H1 (cell line): ENCODE data around the gene ZDHHC8. TPM values are rescaled to one million over a fixed set of nuclear protein-coding genes. Genes with fewer than 3 reads are reported as not detected.

Experiments used
- CTCF ChIA-PET: fragments of 300-600 bp; sonication (Branson Sonifier 250); formaldehyde crosslinking; loops from one replicate; lab custom pipeline; 2021; ENCODE audit not compliant: partially characterized antibody; lab: Charles Lee
- POLR2A ChIA-PET: fragments of 300-600 bp; sonication (Branson Sonifier 250); formaldehyde crosslinking; loops from one replicate; lab custom pipeline; 2021; ENCODE audit warnings: inconsistent platforms; ENCODE audit not compliant: partially characterized antibody; lab: Charles Lee
- DNase-seq, 2 experiments: peaks; one replicate each; pipeline versions ENCODE4 v3.0.0 to v3.0.0-alpha.2; 2010 to 2022; ENCODE audit warnings: low spot score in 2 of 2, low read depth in 1 of 2, mixed read lengths in 1 of 2
- FAIRE-seq: peaks from 2 replicates; lab custom pipeline; 2011; peaks lifted over from hg19 to GRCh38; lab: Jason Lieb, UNC
- H2AFZ ChIP-seq: 2 replicates; pipeline ENCODE4 v1.8.1; 2012; ENCODE audit warnings: low read length, inconsistent platforms
- H2AK5ac ChIP-seq: 2 replicates; pipeline ENCODE4 v1.6.1; 2013; ENCODE audit warnings: low read depth, low read length
- H2BK120ac ChIP-seq: replicated peaks from 2 replicates; pipeline ENCODE3; 2013; ENCODE audit warnings: low read depth, low read length, inconsistent platforms
- H2BK12ac ChIP-seq: 2 replicates; pipeline ENCODE4 v1.6.1; 2013; ENCODE audit warnings: low read depth, low read length
- H2BK15ac ChIP-seq: 2 replicates; pipeline ENCODE4 v1.6.1; 2013; ENCODE audit warnings: low read length
- H2BK20ac ChIP-seq: 2 replicates; pipeline ENCODE4 v1.6.1; 2013; ENCODE audit warnings: low read length
- H2BK5ac ChIP-seq: 2 replicates; pipeline ENCODE4 v1.6.1; 2013; ENCODE audit warnings: low read depth, low read length
- H3K14ac ChIP-seq: 2 replicates; pipeline ENCODE4 v1.6.1; 2013; ENCODE audit warnings: inconsistent platforms; ENCODE audit not compliant: insufficient read length
- H3K18ac ChIP-seq: 2 replicates; pipeline ENCODE4 v1.6.1; 2013; ENCODE audit warnings: low read length; ENCODE audit errors: extremely low read depth
- H3K23ac ChIP-seq: 2 replicates; pipeline ENCODE4 v1.6.1; 2013; ENCODE audit warnings: inconsistent platforms; ENCODE audit not compliant: insufficient read length
- H3K23me2 ChIP-seq: 2 replicates; pipeline ENCODE4 v1.6.1; 2013; ENCODE audit warnings: low read depth, low read length
- H3K27ac ChIP-seq: 2 replicates; pipeline ENCODE4 v1.6.1; 2011; ENCODE audit warnings: low read depth, low read length, inconsistent platforms
- H3K27me3 ChIP-seq, 4 experiments: replicated peaks in 1 of 4; 1 replicate in 1 of 4; 2 replicates in 3 of 4; pipeline versions ENCODE4 v1.6.1 to v1.8.1; 2011 to 2013; ENCODE audit warnings: low read length in 3 of 4, mild to moderate bottlenecking in 3 of 4, inconsistent platforms in 2 of 4, mixed read lengths in 2 of 4, moderate library complexity in 1 of 4; ENCODE audit not compliant: control insufficient read depth in 3 of 4, insufficient read depth in 3 of 4; ENCODE audit errors: extremely low read depth in 1 of 4
- H3K36me3 ChIP-seq, 4 experiments: 2 replicates each; pipeline versions ENCODE4 v1.6.1 to v1.8.1; 2011 to 2013; ENCODE audit warnings: mild to moderate bottlenecking in 4 of 4, low read length in 3 of 4, moderate library complexity in 2 of 4, control low read depth in 1 of 4, inconsistent platforms in 1 of 4; ENCODE audit not compliant: insufficient read depth in 4 of 4, control insufficient read depth in 2 of 4
- H3K4ac ChIP-seq: replicated peaks from 2 replicates; pipeline ENCODE3; 2013; ENCODE audit warnings: low read length, low read depth, mixed read lengths, inconsistent platforms; ENCODE audit not compliant: insufficient read length
- H3K4me1 ChIP-seq, 4 experiments: replicated peaks in 1 of 4; 1 replicate in 1 of 4; 2 replicates in 3 of 4; pipeline versions ENCODE4 v1.6.1 to v1.8.1; 2011 to 2013; ENCODE audit warnings: low read length in 3 of 4, inconsistent platforms in 2 of 4, mixed read lengths in 1 of 4; ENCODE audit not compliant: insufficient read depth in 4 of 4, control insufficient read depth in 3 of 4
- H3K4me2 ChIP-seq, 2 experiments: 2 replicates each; pipeline versions ENCODE4 v1.6.1 to v1.8.1; 2011 to 2013; ENCODE audit warnings: low read depth in 2 of 2, low read length in 2 of 2, control low read depth in 1 of 2, inconsistent platforms in 1 of 2, mild to moderate bottlenecking in 1 of 2; ENCODE audit not compliant: insufficient read depth in 1 of 2
- H3K4me3 ChIP-seq, 4 experiments: fragments of 200-600, 300-600 bp in 1 of 4; sonication (generic), shearing (Covaris generic), sonication (Bioruptor Twin) in 1 of 4; 2 replicates each; pipeline versions ENCODE4 v1.5.1 to v1.8.1; 2011 to 2016; ENCODE audit warnings: low read length in 4 of 4, low read depth in 3 of 4, control low read depth in 2 of 4, inconsistent platforms in 2 of 4, mild to moderate bottlenecking in 2 of 4, mixed read lengths in 1 of 4, moderate library complexity in 1 of 4; ENCODE audit not compliant: insufficient read depth in 2 of 4; ENCODE audit errors: extremely low read depth in 1 of 4
- H3K56ac ChIP-seq: replicated peaks from 2 replicates; pipeline ENCODE3; 2013; ENCODE audit warnings: low read depth, mild to moderate bottlenecking, mixed read lengths, low read length, inconsistent platforms; ENCODE audit not compliant: insufficient read length
- H3K79me1 ChIP-seq: 2 replicates; pipeline ENCODE4 v1.6.1; 2013; ENCODE audit warnings: low read depth, low read length, control low read depth
- H3K79me2 ChIP-seq, 2 experiments: 2 replicates each; pipeline versions ENCODE4 v1.6.1 to v1.8.1; 2012 to 2013; ENCODE audit warnings: low read length in 2 of 2, mild to moderate bottlenecking in 2 of 2, inconsistent platforms in 1 of 2; ENCODE audit not compliant: insufficient read depth in 2 of 2, control insufficient read depth in 1 of 2
- H3K9ac ChIP-seq, 4 experiments: replicated peaks in 1 of 4; 1 replicate in 1 of 4; 2 replicates in 3 of 4; pipeline versions ENCODE4 v1.6.1 to v1.8.1; 2011 to 2013; ENCODE audit warnings: low read depth in 3 of 4, low read length in 3 of 4, control low read depth in 2 of 4, mild to moderate bottlenecking in 2 of 4, moderate library complexity in 2 of 4, inconsistent platforms in 1 of 4; ENCODE audit errors: extremely low read depth in 1 of 4
- H3K9me3 ChIP-seq, 2 experiments: 2 replicates each; pipeline versions ENCODE4 v1.6.1 to v1.8.1; 2012 to 2013; ENCODE audit warnings: mild to moderate bottlenecking in 2 of 2, moderate library complexity in 2 of 2, control low read depth in 1 of 2, inconsistent platforms in 1 of 2, low read depth in 1 of 2, low read length in 1 of 2, mixed read lengths in 1 of 2; ENCODE audit not compliant: insufficient read depth in 2 of 2
- H4K20me1 ChIP-seq, 2 experiments: replicated peaks in 1 of 2; 2 replicates each; pipeline versions ENCODE3 to v1.8.1; 2011 to 2013; ENCODE audit warnings: inconsistent platforms in 2 of 2, low read length in 2 of 2, mild to moderate bottlenecking in 1 of 2; ENCODE audit not compliant: insufficient read depth in 2 of 2, control insufficient read depth in 1 of 2
- H4K5ac ChIP-seq: 2 replicates; pipeline ENCODE4 v1.6.1; 2013; ENCODE audit warnings: low read length, low read depth, mixed read lengths, inconsistent platforms; ENCODE audit not compliant: insufficient read length
- H4K8ac ChIP-seq: 2 replicates; pipeline ENCODE4 v1.8.0; 2013; ENCODE audit warnings: mild to moderate bottlenecking, moderate library complexity, low read length, inconsistent platforms; ENCODE audit not compliant: insufficient read depth; ENCODE audit errors: extremely low read depth
- H4K91ac ChIP-seq: replicated peaks from 2 replicates; pipeline ENCODE3; 2013; ENCODE audit warnings: low read length, mixed read lengths, inconsistent platforms; ENCODE audit not compliant: insufficient read length
- CHD1 ChIP-seq: IDR thresholded peaks from 2 replicates; pipeline ENCODE4 v1.6.1; 2012; ENCODE audit warnings: low read depth, low read length, improper control_type of control experiment
- CTBP2 ChIP-seq: IDR thresholded peaks from 2 replicates; pipeline ENCODE4 v1.7.0; 2011; ENCODE audit warnings: borderline replicate concordance, mild to moderate bottlenecking, moderate library complexity, mixed read lengths, low read length; ENCODE audit not compliant: insufficient read depth, insufficient read length
- EGR1 ChIP-seq: IDR thresholded peaks from 2 replicates; pipeline ENCODE4 v1.6.1; 2011; ENCODE audit warnings: low read depth, low read length, borderline replicate concordance
- GABPA ChIP-seq: IDR thresholded peaks from 2 replicates; pipeline ENCODE4 v1.6.1; 2011; ENCODE audit warnings: mild to moderate bottlenecking, low read length, moderate library complexity, borderline replicate concordance; ENCODE audit not compliant: insufficient read depth
- GTF2F1 ChIP-seq: IDR thresholded peaks from 2 replicates; pipeline ENCODE4 v1.6.1; 2012; ENCODE audit warnings: low read depth, low read length, improper control_type of control experiment, borderline replicate concordance
- KDM4A ChIP-seq: IDR thresholded peaks from one replicate; pipeline ENCODE4 v1.7.1; 2012; ENCODE audit warnings: low read depth, mild to moderate bottlenecking, moderate library complexity, low read length, inconsistent platforms; ENCODE audit not compliant: severe bottlenecking
- NANOG ChIP-seq: IDR thresholded peaks from 2 replicates; pipeline ENCODE4 v1.6.1; 2011; ENCODE audit warnings: low read length, low read depth, mild to moderate bottlenecking, inconsistent platforms; ENCODE audit not compliant: insufficient read depth, poor library complexity, severe bottlenecking
- RXRA ChIP-seq: IDR thresholded peaks from 2 replicates; pipeline ENCODE4 v1.6.1; 2011; ENCODE audit warnings: low read depth, mild to moderate bottlenecking, low read length, moderate library complexity; ENCODE audit not compliant: insufficient read depth
- SIRT6 ChIP-seq: IDR thresholded peaks from one replicate; pipeline ENCODE4 v1.7.1; 2012; ENCODE audit warnings: low read length, inconsistent platforms
- YY1 ChIP-seq: IDR thresholded peaks from 2 replicates; pipeline ENCODE4 v1.6.1; 2011; ENCODE audit warnings: low read depth, mild to moderate bottlenecking, low read length
- ZNF274 ChIP-seq: IDR thresholded peaks from 2 replicates; pipeline ENCODE4 v1.7.0; 2012; ENCODE audit warnings: low read length, borderline replicate concordance; ENCODE audit errors: extremely low read depth
- WGBS, 2 experiments: shearing (Covaris generic) in 1 of 2; methylation state at CpG; one replicate each; pipeline versions ENCODE4 v1.1.6 to v1.1.7; 2013 to 2015; ENCODE audit warnings: low lambda C conversion rate in 2 of 2, mixed read lengths in 2 of 2, inconsistent platforms in 1 of 2, low coverage in 1 of 2, missing lambda C conversion rate in 1 of 2; ENCODE audit not compliant: insufficient replicate concordance in 2 of 2, insufficient coverage in 1 of 2, insufficient read length in 1 of 2; ENCODE audit errors: extremely low coverage in 1 of 2, missing lambda C conversion rate in 1 of 2; 5-methylcytosine and 5-hydroxymethylcytosine counted together
- polyA plus RNA-seq, 7 experiments: library from polyadenylated mRNA; depleted of rRNA in 3 of 7; stranded (reverse) in 5 of 7; unstranded in 2 of 7; fragments of >200 nt in 5 of 7; fragments of 200-250 nt in 2 of 7; gene quantifications; 1 replicate in 5 of 7; 2 replicates in 1 of 7; 4 replicates in 1 of 7; pipeline versions ENCODE4 v1.2.1 to v1.2.3, GENCODE V29; 2011 to 2013; ENCODE audit warnings: missing spikeins in 2 of 7, mixed read lengths in 2 of 7
- total RNA-seq: library from RNA; stranded (reverse); fragmentation: NEBNext Ultra II Directional; extraction: Animal tissue kit (Norgen Biotek cat#: 25700); gene quantifications from 2 replicates; pipeline ENCODE4 v1.2.1, GENCODE V29; 2021

The ZDHHC8 gene
- total and polyA plus RNA-seq, 2 of the 8 experiments (the other 6 are each of a cell fraction or from before 2014, with no cell fraction given), result 18.6 to 65.6 TPM

DNA sequence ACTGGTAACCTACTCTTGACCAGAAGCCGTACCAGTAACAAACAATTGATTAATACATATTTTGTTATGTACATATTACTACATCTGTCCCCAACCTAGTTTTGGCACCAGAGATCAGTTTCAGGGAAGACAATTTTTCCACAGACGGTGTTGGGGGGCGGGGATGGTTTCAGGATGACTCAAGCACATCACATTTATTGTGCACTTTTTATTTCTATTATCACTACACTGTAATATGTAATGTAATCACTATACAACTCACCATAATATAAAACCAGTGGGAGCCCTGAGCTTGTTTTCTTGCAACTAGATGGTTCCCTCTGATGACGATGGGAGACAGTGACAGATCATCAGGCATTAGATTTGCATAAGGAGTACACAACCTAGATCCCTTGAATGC, 36.1 kb upstream of the ZDHHC8 start:
- no peak for FAIRE-seq
- no peak overlapping the region for H3K18ac ChIP-seq
- no peak overlapping the region for H2BK120ac ChIP-seq
- H3K4me2 ChIP-seq, result no peak overlapping the region
- H3K4me3 ChIP-seq, result no peak overlapping the region
- H3K4ac ChIP-seq, result no peak overlapping the region
- no peak overlapping the region for H3K56ac ChIP-seq
- H3K9me3 ChIP-seq, result no peaks in the 10 kb centered on the region; a peak in 1 of 4 replicates
- CTCF ChIA-PET, result interaction anchor here (0.8 to 1.8 kb wide), 7 partner anchors 10 to 124 kb away, joined by 4 to 7 read pairs (median 4); no protein-coding TSS in a partner anchor
- H3K79me1 ChIP-seq, result peaks cover 9% of the 10 kb centered on the region
- peaks cover 0 to 29% of the 10 kb centered on the region in 2 experiments; a peak in 2 of 4 replicates for H3K79me2 ChIP-seq
- H4K91ac ChIP-seq, result no peak overlapping the region
- H3K4me1 ChIP-seq, result peaks cover 0 to 3% (median 0%) of the 10 kb centered on the region in 4 experiments; a peak in 3 of 7 replicates
- no peak overlapping the region for H2AFZ ChIP-seq
- no peaks in the 10 kb centered on the region for H3K23me2 ChIP-seq
- H3K36me3 ChIP-seq, result peaks cover 36 to 98% (median 74%) of the 10 kb centered on the region in 4 experiments
- H4K8ac ChIP-seq, result no peak overlapping the region
- no peak for DNase-seq
- 92% methylated on average over 4 of the region's 4 CpGs; no CpG with 5 or more reads in 1 of the 2 experiments for WGBS, 2 experiments
- no peak overlapping the region for H3K27ac ChIP-seq
- POLR2A ChIA-PET, result interaction anchor here (1.1 to 29.4 kb wide), 7 partner anchors 8 to 32 kb away, joined by 3 to 598 read pairs (median 5); partner anchors contain the start of genes RANBP1 and TRMT2A
- no peaks in the 10 kb centered on the region for H3K27me3 ChIP-seq
- no peak overlapping the region for H2BK15ac ChIP-seq
- H2AK5ac ChIP-seq, result no peak overlapping the region
- no peak overlapping the region for H3K23ac ChIP-seq
- peaks cover 15 to 26% of the 10 kb centered on the region in 2 experiments for H4K20me1 ChIP-seq
- no peak overlapping the region for H3K9ac ChIP-seq
- no peak overlapping the region for H2BK12ac ChIP-seq
- H4K5ac ChIP-seq, result no peak overlapping the region
- H2BK20ac ChIP-seq, result no peak overlapping the region
- H2BK5ac ChIP-seq, result no peak overlapping the region
- no peak overlapping the region for H3K14ac ChIP-seq
- TF ChIP-seq RXRA, result no peak
- no peak for TF ChIP-seq SIRT6
- TF ChIP-seq EGR1, result no peak
- TF ChIP-seq GABPA, result no peak
- no peak for TF ChIP-seq YY1
- TF ChIP-seq CTBP2, result no peak
- TF ChIP-seq CHD1, result no peak
- no peak for TF ChIP-seq GTF2F1
- no peak for TF ChIP-seq KDM4A
- no peak for TF ChIP-seq ZNF274
- no peak for TF ChIP-seq NANOG
